Endodermal cell (in vitro differentiated cells): ENCODE results near the gene ZBTB20. TPM values are rescaled to one million over a fixed set of nuclear protein-coding genes. Genes with fewer than 3 reads are reported as not detected.

Source experiments
- DNase-seq: peaks from one replicate; pipeline ENCODE4 v3.0.0-alpha.2; 2017
- H3K27ac ChIP-seq: 2 replicates; pipeline ENCODE4 v1.5.1; 2013; ENCODE audit warnings: mild to moderate bottlenecking, low read depth, low read length, moderate library complexity
- H3K27me3 ChIP-seq: 2 replicates; pipeline ENCODE4 v1.6.1; 2013; ENCODE audit warnings: mild to moderate bottlenecking, low read length, moderate library complexity; ENCODE audit not compliant: insufficient read depth, control insufficient read depth, poor library complexity, severe bottlenecking
- H3K36me3 ChIP-seq: 2 replicates; pipeline ENCODE4 v1.7.0; 2013; ENCODE audit warnings: mild to moderate bottlenecking, low read length, moderate library complexity; ENCODE audit not compliant: control insufficient read depth, insufficient read depth
- H3K4me1 ChIP-seq: one replicate; pipeline ENCODE4 v1.7.0; 2013; ENCODE audit warnings: low read length; ENCODE audit not compliant: control insufficient read depth, insufficient read depth
- H3K4me3 ChIP-seq: 2 replicates; pipeline ENCODE4 v1.5.1; 2013; ENCODE audit warnings: mild to moderate bottlenecking, low read length, moderate library complexity
- H3K9ac ChIP-seq: 2 replicates; pipeline ENCODE4 v1.6.1; 2013; ENCODE audit warnings: mild to moderate bottlenecking, low read length, moderate library complexity; ENCODE audit not compliant: poor library complexity, severe bottlenecking; ENCODE audit errors: extremely low read depth
- H3K9me3 ChIP-seq: 2 replicates; pipeline ENCODE4 v1.6.1; 2013; ENCODE audit warnings: mild to moderate bottlenecking, low read length, moderate library complexity; ENCODE audit not compliant: control insufficient read depth
- H3K27ac Mint-ChIP-seq: 2 replicates; pipeline ENCODE4 v1.8.0; 2020; ENCODE audit warnings: mixed read lengths
- H3K27me3 Mint-ChIP-seq: 2 replicates; pipeline ENCODE4 v1.8.0; 2021; ENCODE audit warnings: mild to moderate bottlenecking, mixed read lengths; ENCODE audit not compliant: insufficient read depth
- H3K36me3 Mint-ChIP-seq: 2 replicates; pipeline ENCODE4 v1.8.0; 2020; ENCODE audit warnings: low read depth, mixed read lengths
- H3K4me1 Mint-ChIP-seq: 2 replicates; pipeline ENCODE4 v1.8.0; 2020; ENCODE audit warnings: mixed read lengths
- H3K4me3 Mint-ChIP-seq: 2 replicates; pipeline ENCODE4 v1.8.0; 2020; ENCODE audit warnings: mild to moderate bottlenecking, moderate library complexity, mixed read lengths
- H3K9me3 Mint-ChIP-seq: 2 replicates; pipeline ENCODE4 v1.8.0; 2020; ENCODE audit warnings: mild to moderate bottlenecking, mixed read lengths
- WGBS, 2 experiments: methylation state at CpG; one replicate each; pipeline versions ENCODE4 v1.1.5 to v1.1.7; 2013; ENCODE audit warnings: missing lambda C conversion rate in 2 of 2, mixed read lengths in 1 of 2; ENCODE audit not compliant: insufficient coverage in 1 of 2, insufficient read length in 1 of 2; 5-methylcytosine and 5-hydroxymethylcytosine counted together
- total RNA-seq, 2 donors: library from RNA; stranded (reverse); fragmentation: NEBNext Ultra II Directional in 1 of 2; extraction: Animal tissue kit (Norgen Biotek cat#: 25700) in 1 of 2; gene quantifications; 2 replicates in 1 of 2; 3 replicates in 1 of 2; pipeline ENCODE4 v1.2.1, GENCODE V29; 2021
- TF ChIP-seq, protein P1 (sequence below): fragments of 200-600 bp; sonication (generic); conservative IDR thresholded peaks from 2 replicates; pipeline ENCODE4 v1.5.0; 2021; ENCODE audit warnings: antibody characterized with exemption, mild to moderate bottlenecking

Gene ZBTB20
- total RNA-seq, 2 donors from 2014 or later, result 1.6 to 2.9 TPM

DNA sequence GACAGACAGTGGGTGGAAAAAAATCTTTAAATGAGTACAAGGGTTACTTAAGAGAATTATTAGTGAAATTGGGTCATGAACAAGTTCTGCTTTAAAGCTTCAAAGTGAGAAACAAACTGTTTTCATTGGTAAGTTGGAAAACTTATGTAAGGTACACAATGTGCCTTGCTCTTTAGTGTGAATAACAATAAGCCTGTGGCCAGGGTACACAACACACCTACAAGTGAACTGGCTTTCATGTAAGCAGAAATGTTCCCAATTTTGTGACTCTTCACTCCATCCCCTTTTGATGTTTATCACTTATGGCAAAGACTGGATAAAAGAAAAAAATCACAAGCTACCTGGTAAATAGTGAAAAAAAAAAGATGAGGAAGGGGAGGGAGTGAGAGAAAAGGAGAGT, 253.7 kb downstream of the ZBTB20 start:
- no peak overlapping the region for H3K4me3 Mint-ChIP-seq
- no peaks in the 10 kb centered on the region for H3K9me3 Mint-ChIP-seq
- H3K36me3 Mint-ChIP-seq, result no peaks in the 10 kb centered on the region
- H3K9ac ChIP-seq, result no peak overlapping the region
- H3K36me3 ChIP-seq, result no peaks in the 10 kb centered on the region
- H3K27ac Mint-ChIP-seq, result no peak overlapping the region
- no peaks in the 10 kb centered on the region for H3K9me3 ChIP-seq
- no peaks in the 10 kb centered on the region for H3K4me1 ChIP-seq
- H3K27me3 ChIP-seq, result no peaks in the 10 kb centered on the region
- TF ChIP-seq, protein P1, sequence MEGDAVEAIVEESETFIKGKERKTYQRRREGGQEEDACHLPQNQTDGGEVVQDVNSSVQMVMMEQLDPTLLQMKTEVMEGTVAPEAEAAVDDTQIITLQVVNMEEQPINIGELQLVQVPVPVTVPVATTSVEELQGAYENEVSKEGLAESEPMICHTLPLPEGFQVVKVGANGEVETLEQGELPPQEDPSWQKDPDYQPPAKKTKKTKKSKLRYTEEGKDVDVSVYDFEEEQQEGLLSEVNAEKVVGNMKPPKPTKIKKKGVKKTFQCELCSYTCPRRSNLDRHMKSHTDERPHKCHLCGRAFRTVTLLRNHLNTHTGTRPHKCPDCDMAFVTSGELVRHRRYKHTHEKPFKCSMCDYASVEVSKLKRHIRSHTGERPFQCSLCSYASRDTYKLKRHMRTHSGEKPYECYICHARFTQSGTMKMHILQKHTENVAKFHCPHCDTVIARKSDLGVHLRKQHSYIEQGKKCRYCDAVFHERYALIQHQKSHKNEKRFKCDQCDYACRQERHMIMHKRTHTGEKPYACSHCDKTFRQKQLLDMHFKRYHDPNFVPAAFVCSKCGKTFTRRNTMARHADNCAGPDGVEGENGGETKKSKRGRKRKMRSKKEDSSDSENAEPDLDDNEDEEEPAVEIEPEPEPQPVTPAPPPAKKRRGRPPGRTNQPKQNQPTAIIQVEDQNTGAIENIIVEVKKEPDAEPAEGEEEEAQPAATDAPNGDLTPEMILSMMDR, result no peak
- H3K27ac ChIP-seq, result no peak overlapping the region
- peaks cover 9% of the 10 kb centered on the region for H3K27me3 Mint-ChIP-seq
- H3K4me1 Mint-ChIP-seq, result no peaks in the 10 kb centered on the region
- H3K4me3 ChIP-seq, result no peak overlapping the region
- no peak for DNase-seq

DNA sequence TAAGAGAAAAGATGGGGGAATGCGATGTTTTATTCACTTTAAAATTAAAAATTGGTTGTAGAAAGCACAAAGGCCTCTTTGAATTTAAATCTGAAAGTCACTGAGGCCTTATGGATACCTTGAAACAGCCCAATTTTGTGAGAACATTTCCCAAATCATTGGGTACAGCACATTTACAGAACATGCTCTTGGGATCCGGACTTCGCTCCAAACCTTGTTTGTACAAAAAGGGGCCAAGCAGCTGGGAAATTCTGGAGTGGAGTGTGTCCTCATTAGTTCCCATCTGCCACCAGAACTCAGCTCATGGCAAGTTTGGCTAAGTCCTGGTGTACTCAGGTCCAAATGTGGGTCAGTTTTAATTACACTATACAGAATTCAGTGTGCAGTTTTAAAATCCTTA, 254.2 kb downstream of the ZBTB20 start:
- Mint-ChIP-seq H3K27me3 (peaks cover 9% of the 10 kb centered on the region), H3K4me3 (no peak overlapping the region), H3K9me3 (no peaks in the 10 kb centered on the region), H3K36me3 (no peaks in the 10 kb centered on the region), H3K4me1 (no peaks in the 10 kb centered on the region), H3K27ac (no peak overlapping the region)
- Histone ChIP-seq H3K27me3 (no peaks in the 10 kb centered on the region), H3K4me3 (no peak overlapping the region), H3K9ac (no peak overlapping the region), H3K4me1 (no peaks in the 10 kb centered on the region), H3K36me3 (no peaks in the 10 kb centered on the region), H3K27ac (no peak overlapping the region), H3K9me3 (no peaks in the 10 kb centered on the region)
- WGBS, 2 experiments, result 89 to 98% methylated on average over 1 to 3 of the region's 3 CpGs
- DNase-seq, result no peak
- TF ChIP-seq, protein P1, result no peak

DNA sequence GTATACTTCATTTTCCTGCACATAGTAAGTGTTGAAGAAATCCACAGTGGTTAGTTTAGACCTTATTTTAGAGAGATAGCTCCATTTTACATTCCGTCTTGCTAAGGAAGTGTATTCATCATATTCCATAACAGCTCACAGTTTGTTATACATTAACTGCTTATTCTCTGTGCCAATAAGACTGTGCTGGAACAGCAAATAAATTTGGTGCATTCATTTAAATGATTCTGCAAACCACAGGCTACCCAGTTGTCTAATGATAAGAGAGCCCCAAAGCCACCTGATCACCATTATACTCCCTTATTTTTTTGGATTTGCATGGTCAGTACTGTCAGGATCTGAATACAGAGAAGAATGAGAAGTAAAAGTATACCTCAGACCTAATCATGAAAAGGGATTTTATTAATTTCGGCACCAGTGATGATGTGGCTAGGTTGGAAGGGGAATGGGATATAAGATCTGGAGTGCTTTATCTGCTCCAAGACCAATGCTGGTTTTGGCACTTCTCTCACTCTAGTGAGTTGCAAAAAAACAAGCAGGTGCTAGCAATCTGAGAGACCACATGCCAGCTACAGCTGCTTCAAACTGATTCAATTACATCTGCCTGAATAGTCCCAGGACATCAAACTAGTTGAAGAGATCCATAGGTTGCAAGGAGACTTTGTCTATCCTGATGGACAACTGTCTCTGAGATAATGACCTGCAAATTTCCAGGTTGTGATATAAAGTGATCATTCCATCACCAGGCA, 254.8 kb downstream of the ZBTB20 start:
- TF ChIP-seq, protein P1, result no peak
- peaks cover 9% of the 10 kb centered on the region for H3K27me3 Mint-ChIP-seq
- DNase-seq, result no peak
- no peak overlapping the region for H3K4me3 Mint-ChIP-seq
- H3K27ac Mint-ChIP-seq, result no peak overlapping the region
- no peaks in the 10 kb centered on the region for H3K4me1 Mint-ChIP-seq
- no peaks in the 10 kb centered on the region for H3K36me3 Mint-ChIP-seq
- 94 to 100% methylated on average over 1 to 2 of the region's 2 CpGs for WGBS, 2 experiments
- Histone ChIP-seq H3K27me3 (no peaks in the 10 kb centered on the region), H3K36me3 (no peaks in the 10 kb centered on the region), H3K4me3 (no peak overlapping the region), H3K9me3 (no peaks in the 10 kb centered on the region), H3K27ac (no peak overlapping the region), H3K9ac (no peak overlapping the region), H3K4me1 (no peaks in the 10 kb centered on the region)
- no peaks in the 10 kb centered on the region for H3K9me3 Mint-ChIP-seq
